Kasumi-1 (cell line): ENCODE data around the gene GFY.

Experiments
- DNase-seq, 2 experiments: peaks; one replicate each; lab custom pipeline; 2025; lab: John Stamatoyannopoulos, UW

GFY gene

GRCh38 chr19:49408816-49409440, 16.3 kb upstream of the GFY start:
- peak; percentile 16 to 23 for DNase-seq

- peak; percentile 57 for DNase-seq
Observed at GRCh38 chr19:49409441-49410029, 15.7 kb upstream of the GFY start.

GRCh38 chr19:49411681-49412326, 13.4 kb upstream of the GFY start:
- DNase-seq, result no peak

GRCh38 chr19:49413348-49413747, 11.8 kb upstream of the GFY start:
- no peak for DNase-seq

- DNase-seq, result no peak
Observed at GRCh38 chr19:49414256-49414655, 10.9 kb upstream of the GFY start.

GRCh38 chr19:49415102-49415809, 9.9 kb upstream of the GFY start:
- no peak for DNase-seq

GRCh38 chr19:49415810-49416200, 9.4 kb upstream of the GFY start:
- no peak for DNase-seq

GRCh38 chr19:49417088-49417487, 8.1 kb upstream of the GFY start:
- DNase-seq, result no peak

- DNase-seq, result no peak
Observed at GRCh38 chr19:49418511-49418910, 6.7 kb upstream of the GFY start.

GRCh38 chr19:49419173-49419572, 6.0 kb upstream of the GFY start:
- no peak for DNase-seq

- no peak for DNase-seq
Observed at GRCh38 chr19:49420227-49420626, 5.0 kb upstream of the GFY start.

- DNase-seq, result no peak
Observed at GRCh38 chr19:49421039-49421877, 3.9 kb upstream of the GFY start.

GRCh38 chr19:49421878-49422202, 3.3 kb upstream of the GFY start:
- DNase-seq, result no peak

- DNase-seq, result no peak
Observed at GRCh38 chr19:49422407-49423070, 2.6 kb upstream of the GFY start.

- DNase-seq, result no peak
Observed at GRCh38 chr19:49423071-49423984, 1.9 kb upstream of the GFY start, which contains the start of gene PTH2. Gene PTH2 (minus strand): TSS chr19:49423441. CDS start chr19:49423339, 102 bp downstream.

- DNase-seq, result no peak
Observed at GRCh38 chr19:49423985-49424303, 1.2 kb upstream of the GFY start.

GRCh38 chr19:49425922-49426592, 869 bp downstream of the GFY start:
- peak in 1 of 2 experiments; percentile 23 for DNase-seq

- no peak for DNase-seq
Observed at GRCh38 chr19:49427339-49427738, 2.2 kb downstream of the GFY start.

- DNase-seq, result no peak
Observed at GRCh38 chr19:49427855-49428546, 2.8 kb downstream of the GFY start.
